Stimulated activated CD8-positive, alpha-beta memory T cell treated with anti-CD3 and anti-CD28 coated beads, Interleukin-15, amount 100 ng/mL, for 24 hours (primary cell): ENCODE data around the gene BRI3.

Experiments used
- DNase-seq: peaks from one replicate; pipeline ENCODE4 v3.0.0-alpha.2; 2020; ENCODE audit warnings: low read depth

The BRI3 gene

DNA sequence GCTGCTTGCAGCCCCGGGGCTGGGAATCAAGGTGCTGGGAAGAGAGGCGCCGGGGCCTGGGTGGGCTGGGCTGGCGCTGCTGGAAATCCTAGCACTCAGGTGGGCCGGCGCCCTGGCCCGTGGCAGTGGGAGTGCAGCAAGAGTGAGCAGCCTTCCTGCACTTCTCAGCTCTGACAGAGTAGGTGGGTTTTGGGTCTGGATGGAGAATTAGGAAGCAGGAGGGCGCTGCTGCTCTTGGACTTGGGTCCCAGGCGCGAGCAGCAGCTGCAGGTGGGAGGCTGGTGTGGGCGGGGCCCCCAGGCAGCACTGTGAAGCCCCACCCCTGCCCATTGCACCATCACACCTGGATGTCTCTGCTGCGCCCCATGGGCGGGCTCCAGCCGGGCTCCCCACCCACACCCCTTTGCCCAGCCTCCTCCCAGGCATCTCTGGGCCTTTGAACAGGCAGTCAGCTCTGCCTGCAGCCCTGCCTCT is 6.0 kb downstream of the BRI3 start:
- DNase-seq: no peak

DNA sequence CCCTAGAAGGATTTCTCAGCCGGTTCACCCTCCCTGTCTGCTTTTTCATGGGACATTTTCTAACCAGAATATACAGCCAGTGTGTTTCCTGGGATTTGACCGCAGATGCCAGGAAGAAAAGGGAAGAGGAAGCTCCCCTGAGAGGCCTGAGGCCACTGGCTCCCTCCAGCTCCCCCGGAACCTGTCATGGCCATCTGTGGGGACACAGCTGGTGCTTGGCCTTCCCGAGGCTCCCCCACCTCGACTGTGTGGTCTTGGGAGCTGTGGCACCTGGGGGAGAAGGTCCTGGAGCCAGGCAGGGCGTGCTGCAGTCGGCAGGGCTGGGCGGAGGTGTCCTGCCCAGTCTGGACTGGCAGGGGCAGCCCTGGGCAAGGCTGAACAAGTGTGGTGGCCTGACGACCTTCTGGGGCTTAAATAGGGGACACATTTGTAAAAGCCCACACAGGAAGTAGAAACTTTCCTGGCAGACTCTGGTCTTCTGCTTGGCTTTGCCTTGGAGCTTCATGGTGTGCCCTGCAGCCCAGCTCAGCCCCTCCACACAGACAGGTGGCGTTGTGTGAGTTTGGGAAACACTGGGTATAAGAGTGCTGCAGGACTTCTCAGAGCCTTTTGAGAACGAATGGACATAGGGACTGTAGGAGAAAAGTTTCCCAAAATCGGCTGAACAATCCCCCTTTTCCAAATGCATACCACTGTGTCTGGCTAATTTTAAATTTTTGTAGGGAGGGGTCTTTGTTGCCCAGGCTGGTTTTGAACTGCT is 6.8 kb downstream of the BRI3 start:
- no peak for DNase-seq

DNA sequence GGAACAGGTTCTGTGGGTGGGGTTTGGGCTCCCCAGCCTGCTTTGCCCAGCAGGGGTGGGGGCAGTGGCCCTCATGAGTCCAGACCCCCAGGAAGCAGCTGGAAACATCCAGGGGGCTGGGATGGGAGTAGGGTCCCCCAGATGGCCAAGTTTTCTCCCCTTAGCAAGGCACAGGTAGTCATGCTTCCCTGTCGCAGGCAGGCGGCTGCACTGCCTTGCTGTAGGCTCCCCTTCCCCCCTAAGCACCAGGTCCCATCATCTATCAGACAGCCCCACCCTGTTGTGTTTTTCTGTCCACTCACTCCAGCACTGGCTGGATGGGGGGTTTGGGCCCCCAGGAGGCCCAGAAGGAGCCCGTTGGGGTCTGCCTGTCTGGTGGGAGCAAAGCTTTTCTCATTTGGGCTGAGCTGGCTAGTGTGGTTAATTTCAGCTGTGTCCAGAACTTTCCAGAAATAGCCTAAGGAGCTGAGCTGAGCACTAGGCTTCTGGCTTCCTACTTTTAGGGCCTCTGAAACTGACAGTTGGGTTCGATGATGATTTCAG is 7.9 kb downstream of the BRI3 start:
- DNase-seq: no peak

DNA sequence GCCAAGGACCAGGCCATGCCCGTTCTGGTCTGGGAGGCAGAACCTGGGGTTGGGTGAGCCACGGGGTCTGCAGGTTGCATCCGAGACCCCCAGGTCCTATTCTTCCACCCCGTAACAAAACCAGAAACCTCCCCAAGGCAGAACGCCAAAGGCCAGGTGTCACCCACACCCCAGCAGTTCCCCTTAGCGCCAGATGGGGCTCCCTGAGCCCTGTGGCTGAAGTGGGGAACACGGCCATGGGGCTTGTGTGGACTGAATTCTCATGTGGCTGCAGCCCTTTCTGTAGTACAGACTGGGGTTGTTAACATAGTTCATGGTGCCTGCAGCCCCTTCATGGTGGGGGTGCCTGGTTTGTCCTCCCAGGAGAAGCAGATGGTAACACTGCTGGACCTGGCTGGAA is 10.2 kb downstream of the BRI3 start:
- no peak for DNase-seq

DNA sequence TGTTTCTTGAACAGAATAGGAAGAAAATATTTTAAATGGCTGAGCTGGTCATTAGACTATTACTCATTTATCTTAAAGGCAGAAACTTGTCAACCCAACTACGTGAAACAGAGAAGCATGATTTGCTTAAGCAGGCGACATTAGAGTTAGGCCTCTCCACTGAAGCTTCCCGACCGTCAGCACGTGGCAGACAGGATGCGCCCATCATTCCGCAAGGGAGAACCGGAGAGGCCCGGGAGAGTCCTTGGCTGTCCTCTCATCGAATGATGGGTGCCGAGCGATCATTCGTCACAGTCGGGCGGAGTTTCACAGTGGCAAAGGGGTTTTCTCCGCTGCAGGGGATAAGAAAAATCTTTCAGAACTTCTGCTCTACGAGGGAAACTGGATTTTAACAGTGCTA is 11.8 kb downstream of the BRI3 start:
- no peak for DNase-seq

DNA sequence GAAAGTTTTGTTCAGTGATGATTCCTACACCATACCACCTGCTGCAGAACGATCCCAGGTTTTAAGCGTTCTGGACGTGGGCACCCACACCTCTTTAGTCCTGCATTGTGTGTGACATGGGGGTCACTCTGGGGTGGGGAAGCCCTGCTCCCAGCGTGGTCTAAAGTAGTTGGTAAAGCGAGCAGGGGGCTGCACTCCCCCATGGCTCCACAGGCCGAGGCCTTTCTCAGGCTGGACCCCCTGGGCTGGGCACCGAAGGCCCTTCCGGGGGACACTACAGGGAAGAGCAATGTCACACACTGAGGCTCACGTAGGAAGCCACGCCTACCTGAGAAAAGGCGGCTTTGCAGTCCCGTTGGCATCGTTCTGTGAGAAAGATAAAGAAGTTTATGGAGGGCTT is 12.3 kb downstream of the BRI3 start:
- DNase-seq: no peak

DNA sequence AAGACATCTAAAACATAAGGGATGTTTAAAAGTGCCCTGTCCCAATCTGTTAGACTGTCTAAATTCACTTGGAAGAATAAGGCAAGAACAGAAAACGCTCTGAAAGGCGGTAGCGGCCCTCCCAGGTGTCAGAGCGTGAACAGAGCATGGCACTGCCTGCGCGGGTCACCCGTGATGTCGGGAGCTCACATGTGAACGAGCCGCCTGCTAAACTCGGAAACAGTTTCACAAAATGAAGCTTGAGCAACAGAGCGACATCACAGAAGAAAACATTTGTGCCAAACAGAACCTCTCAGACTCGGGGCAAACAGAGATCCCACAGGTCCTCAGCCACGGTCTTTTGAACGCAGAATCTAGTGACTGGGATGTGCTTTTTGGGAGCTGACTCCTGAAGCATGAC is 12.8 kb downstream of the BRI3 start:
- DNase-seq: no peak

DNA sequence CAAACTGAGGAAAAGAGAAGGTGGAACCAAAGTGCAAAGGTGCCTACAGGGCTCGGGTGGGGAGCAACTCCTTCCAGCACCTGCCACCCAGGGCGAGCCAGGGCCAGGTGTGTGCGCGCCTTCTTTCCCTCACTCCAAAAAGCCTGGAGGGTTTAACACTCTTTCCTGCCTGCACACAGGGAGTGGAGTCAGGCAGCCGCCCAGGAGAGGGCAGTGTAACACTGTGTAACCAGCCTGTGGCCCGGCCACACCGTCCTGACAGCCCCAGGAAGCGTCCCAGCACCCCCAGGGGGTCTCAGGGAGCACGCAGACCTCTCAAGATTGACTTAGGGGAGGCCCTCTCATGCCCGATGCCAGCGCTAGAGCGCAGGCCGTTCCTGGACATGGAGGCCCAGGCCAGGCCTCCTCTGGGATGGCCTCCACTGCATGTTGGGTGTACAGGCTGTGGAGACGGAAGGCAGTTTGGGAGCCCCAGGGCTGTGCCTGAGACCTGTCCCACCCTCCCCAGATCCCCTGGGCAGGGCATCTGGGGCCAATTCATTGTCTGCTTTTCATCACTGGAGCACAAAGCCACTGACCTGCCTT is 13.4 kb downstream of the BRI3 start:
- no peak for DNase-seq

DNA sequence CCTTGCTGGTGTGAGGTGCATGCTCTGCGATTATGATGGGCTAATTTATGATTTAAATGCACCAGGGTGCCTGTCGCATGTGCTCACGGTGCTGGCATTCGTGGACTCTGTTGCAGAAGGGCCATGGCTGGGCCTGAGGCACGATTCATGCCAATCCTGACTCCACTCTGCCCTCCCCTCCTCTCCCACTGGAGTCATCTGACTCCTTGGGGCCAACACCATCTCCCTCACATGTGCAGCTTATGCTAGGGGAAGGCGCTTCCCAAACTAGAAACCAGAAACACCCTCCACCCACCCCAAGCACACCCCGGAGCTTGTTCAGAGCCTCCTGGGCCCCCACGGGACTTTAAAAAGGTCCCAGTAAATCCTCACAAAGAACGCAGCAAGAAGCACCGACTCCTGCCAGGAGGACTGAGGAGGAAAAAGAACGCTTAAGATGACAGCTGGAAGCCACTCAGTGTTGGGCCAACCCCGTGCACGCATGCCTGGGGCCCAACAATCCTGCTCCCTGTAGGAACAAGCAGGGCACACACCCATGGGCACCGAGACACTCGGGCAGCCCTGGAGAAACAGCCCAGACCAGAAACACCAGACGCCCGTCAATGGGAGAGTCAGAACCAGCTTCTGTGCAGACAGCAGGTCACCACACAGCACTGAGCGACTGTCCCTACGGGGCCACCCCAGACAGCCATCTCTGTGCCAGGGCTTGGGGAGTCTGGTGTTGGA is 14.1 kb downstream of the BRI3 start:
- DNase-seq: no peak

DNA sequence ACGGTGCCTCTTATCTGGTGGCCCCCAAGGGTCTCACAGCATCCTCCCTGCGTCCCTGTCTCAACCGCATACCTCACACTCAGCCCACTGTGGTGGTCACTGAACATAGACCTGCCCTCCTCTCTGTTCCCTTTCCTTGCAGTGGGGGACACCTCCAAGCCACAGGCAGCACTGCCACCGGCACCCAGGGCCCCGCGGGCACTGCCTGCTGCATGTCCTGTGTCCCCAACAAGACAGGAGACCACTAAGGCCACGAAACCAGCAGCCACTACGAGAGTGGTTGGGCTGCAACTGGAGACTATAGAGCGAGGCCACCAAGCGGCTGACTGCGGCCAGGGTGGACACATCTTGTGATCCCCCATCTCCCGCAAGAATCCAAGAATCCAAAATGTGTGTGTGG is 15.3 kb downstream of the BRI3 start:
- no peak for DNase-seq

DNA sequence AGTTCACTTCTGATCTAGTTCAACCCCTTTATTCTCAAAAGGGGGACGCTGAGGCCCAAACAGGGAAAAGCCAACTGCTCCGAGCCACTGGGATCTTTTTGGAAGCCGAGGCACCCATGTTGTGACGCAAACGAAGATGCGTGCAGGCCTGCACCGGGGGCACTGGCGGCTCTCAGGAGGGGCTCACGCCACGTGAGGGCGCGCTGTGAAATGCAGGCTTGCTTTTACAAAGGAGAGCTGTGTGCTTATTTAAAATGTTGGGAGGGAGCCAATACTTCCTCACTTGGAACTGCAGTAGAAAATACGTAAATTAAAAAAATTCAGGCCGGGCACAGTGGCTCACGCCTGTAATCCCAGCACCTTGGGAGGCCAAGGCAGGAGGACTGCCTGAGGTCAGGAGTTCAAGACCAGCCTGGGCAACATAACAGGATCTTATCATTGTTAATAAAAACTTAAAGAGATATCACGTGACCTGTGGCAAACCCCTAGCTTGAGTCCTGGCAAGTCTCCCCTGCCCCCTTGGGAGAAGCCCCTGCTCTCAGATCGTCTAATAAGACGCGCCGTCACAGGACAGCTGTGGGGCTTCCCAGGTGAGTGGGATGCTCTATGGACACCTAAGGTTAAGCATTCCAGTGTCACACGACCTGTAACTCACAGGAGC is 16.3 kb downstream of the BRI3 start:
- DNase-seq: no peak

DNA sequence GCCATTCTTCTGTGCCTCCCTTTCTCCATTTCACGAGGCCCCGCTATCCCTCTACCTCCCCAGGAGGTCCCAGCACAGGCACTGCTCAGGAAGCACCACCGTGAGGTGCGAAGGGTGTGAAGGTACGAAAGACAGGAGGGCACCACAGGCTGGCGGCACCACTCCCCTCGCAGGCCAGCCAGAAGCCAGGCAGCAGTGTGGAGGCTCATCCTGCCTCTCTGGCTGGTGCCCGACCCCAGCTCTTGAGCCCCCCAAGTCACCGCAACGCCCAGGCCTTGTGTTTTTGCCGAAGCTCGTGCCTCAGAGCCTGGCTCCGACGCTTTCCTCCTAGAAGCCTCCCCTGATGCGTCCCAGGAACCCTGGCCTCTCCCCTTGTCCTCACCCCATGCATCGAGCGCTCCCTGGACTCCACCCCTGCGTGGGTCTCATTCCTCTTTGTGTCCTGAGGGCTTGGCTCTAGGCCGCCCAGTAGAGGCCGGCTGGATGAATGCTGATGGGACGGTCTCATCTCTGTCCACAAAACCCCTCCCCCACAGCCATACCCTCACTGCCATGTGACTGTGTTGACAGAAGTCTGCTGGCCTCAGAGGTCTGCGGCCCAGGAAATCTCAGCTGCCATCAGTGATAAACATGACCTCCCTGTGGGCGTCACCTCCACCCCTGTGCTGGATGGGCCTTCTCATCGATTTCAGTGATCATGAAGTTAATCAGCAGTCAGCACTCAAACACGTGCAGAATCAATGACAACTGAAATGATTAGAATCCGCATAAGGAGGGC is 19.3 kb downstream of the BRI3 start:
- DNase-seq: no peak

DNA sequence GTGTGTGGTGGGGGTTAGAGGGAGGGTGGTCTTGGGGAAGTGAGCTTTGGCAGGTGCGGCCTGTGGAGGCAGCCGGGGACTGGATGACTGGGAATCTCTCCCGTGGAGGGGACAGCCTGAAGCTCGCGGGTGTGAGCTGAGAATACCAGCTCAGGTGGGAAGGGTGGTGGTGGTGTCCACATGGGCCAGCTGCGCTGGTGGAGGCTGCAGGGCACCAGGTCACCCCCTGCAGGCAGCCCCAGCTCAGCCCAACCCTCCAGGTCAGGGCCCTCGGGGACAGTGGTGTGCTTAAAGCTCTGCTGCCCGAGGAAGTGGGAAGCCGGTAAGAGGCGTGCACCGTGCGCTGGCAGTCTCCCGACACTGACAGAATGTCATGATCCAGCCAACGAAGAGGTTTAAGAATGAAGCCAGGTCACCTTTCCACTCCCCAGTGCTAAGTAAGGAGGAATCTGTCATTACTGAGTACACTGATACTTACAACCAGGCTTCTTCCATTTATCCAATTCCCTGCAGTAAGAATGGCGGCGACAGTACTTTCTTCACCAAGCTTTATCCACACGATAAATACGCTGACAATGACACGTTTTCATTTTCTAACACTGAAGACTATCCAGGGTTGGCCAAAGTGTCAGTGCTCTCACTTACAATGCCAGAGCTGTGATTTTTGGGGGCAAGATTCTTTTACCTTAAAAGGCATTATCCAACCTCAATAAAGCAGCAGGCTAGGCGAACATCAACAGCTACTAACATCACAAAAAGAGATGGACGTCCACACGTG is 20.4 kb downstream of the BRI3 start:
- DNase-seq: no peak

DNA sequence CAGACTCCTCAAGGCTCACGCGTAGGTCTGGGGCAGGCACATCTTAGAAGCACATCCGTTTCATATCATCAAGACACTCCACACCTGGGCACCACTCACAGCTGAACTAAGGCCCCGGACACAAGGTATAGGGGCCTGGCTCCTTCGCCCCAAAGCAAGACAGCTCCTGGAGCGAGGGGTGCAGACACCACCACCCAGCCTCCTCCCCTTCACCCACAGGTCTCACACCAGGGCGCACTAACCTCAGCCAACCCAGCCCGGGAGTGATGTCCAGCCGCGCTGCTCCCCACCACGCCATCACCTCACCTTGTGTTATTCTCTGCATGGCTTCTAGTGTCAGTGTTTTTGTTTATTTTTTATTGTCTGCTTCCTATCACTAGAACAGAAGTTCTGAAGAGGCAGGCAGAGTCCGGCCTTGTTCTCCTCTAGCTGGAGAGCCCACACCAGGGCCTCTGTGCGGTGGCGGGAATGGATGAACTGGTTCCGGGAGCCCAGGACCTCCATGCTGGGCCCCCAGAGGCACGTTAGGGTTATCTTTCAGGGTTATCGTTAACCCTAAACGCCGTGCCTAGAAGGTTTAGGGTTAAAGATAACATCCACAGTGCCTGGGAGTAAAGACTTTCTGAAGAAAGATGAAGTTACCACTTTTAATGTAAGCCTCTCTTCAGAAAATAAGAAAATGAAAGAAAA is 21.8 kb downstream of the BRI3 start:
- DNase-seq: no peak

DNA sequence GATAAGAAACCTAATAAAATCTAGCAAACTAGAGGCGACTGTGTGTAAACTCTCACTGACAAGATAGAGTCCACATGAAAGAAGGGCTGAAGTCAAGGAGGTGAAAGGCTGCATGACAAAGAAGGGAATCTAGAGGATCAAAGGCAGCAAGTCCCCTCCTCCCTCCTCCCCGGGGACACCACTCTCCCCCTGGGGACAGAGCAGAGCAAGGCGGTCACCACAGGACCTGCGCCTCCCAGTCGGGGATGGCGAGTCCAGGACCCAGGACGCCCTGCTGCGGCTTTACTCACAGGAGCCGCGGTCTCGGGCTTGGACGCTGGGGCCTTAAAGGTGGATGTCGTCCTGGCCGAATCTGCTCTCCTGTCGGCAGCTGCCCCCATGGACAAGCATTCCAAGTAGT is 22.4 kb downstream of the BRI3 start:
- no peak for DNase-seq

DNA sequence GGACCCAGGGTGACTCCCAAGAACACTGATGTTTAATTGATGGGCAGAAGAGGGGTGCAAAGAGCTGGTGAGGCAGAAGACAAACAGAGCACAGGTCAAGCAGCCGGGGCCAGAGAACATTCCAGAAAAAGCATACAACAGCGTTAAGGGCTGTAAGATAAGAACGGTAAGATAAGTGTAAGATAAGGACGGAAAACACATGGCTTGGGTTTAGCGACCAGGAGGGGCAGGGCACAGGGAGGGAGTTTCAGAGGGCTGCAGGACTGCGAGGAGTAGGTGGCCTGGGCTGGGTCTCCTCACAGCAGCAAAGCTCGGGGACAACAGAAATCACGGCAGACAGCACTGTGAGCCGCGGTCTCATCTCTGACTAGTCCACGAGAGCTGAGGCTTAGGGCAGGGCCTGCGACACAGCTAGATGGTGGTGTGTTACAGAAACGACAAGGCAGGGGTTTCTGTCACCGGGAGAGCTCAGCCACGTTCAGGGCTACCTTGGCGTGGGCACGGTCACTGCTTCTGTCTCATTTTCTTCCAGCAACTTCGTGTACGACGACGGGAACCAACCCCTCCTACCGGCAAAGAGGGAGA is 24.6 kb downstream of the BRI3 start:
- no peak for DNase-seq

DNA sequence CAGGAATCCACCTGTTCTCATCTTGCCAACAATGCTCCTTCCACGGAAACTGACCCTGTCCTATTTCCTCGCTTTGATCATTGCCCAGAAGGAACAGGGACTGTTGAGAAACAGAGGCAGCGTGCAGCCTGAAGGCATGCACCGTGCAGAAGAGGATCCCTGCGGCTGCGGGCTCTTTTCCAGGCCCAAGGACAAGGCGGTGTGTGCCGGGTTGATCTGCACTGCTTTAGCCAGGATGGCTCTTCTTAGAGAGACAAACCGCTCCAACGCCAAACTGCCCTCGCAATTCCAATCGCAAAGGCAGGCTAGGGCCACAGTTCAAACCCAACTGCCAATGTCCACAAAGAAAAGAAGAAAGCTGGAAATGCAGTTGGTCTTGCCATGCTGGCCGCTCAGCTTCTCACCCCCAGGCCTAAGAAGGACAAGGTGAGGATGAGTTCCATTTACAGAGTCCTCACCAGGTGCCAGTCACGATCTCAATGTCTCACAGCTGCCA is 26.5 kb downstream of the BRI3 start:
- no peak for DNase-seq

DNA sequence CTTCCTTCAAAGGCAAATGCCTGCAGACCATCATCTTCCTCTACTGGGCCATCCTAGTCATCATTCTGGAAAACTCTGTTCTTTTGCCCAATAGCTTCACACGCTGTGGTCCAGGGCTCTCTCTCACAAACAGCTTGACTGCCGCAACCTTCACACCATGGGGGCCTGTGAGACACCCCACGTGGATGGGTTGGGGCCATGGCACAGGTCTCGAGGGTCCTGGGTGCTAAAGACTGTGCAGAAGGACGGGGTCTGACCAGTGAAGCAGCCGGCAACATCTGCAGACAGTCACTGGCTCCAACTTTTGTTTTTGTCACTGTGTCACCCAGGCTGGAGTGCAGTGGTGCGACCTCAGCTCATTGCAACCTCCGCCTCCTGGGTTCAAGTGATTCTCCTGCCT is 28.1 kb downstream of the BRI3 start:
- no peak for DNase-seq

DNA sequence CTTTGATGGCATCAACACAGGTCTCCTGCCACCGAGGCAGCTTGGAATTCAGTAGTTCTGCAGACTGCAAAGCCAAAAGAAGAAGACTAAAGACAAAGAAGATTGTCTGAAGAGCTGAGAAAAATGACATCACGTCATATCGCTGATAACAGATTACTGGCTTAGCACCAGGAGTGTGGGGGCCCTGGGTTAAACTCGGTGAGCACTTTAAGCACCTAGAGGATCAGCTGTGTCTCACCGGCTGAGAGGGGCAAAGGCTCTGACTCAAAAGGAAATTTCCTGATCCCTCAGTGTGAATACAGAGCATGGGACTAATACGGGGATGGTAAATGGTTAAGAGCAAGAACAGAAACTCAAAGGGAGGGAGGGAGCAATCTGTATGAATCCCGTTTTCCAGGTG is 30.7 kb downstream of the BRI3 start:
- no peak for DNase-seq

DNA sequence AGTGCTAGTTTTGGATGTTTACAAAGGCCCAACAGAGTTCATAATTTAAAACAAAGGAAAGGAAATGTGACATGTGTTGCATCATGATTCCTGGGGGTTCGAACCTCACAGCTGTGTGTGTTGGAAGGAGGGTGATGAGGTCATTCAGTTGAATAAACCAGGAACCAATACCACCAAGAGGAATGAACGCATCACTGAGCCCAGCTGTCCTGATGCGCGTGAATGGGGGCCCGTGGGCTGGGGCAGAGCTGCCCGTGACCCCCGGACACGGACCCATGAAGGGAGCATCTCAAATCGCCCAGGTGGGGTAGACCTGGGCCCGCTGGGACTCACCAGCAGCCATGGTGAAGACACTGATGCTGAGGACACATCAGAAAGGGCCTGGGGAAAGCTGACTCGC is 33.0 kb downstream of the BRI3 start:
- DNase-seq: no peak
